GM21825 (cell line): ENCODE results near the gene SEC31B.

Source experiments
- ATAC-seq: cut with Tn5 transposase; IDR thresholded peaks from one replicate; pipeline ENCODE4 v1.9.1; 2021; ENCODE audit warnings: mild to moderate bottlenecking, moderate library complexity; ENCODE audit not compliant: unreplicated experiment

Gene SEC31B

GRCh38 chr10:100502926-100503494 lies 16.7 kb downstream of the SEC31B start:
- no peak for ATAC-seq

GRCh38 chr10:100501423-100501822 lies 18.2 kb downstream of the SEC31B start:
- ATAC-seq = no peak

GRCh38 chr10:100498059-100498458 lies 21.6 kb downstream of the SEC31B start:
- ATAC-seq = no peak

GRCh38 chr10:100496567-100496966 lies 23.1 kb downstream of the SEC31B start:
- ATAC-seq = no peak

- no peak for ATAC-seq
Observed at GRCh38 chr10:100490531-100490930, 29.1 kb downstream of the SEC31B start.

- no peak for ATAC-seq
Observed at GRCh38 chr10:100489396-100489795, 30.3 kb downstream of the SEC31B start.

GRCh38 chr10:100487529-100487928 lies 32.1 kb downstream of the SEC31B start:
- ATAC-seq = no peak

GRCh38 chr10:100485801-100486495 lies 33.7 kb downstream of the SEC31B start:
- ATAC-seq = no peak

- ATAC-seq = no peak
Observed at GRCh38 chr10:100485366-100485765, 34.3 kb downstream of the SEC31B start.

GRCh38 chr10:100483876-100484666 lies 35.6 kb downstream of the SEC31B start:
- ATAC-seq = no peak

GRCh38 chr10:100482834-100483185 lies 36.9 kb downstream of the SEC31B start:
- ATAC-seq = no peak

- no peak for ATAC-seq
Observed at GRCh38 chr10:100482181-100482833, 37.4 kb downstream of the SEC31B start.

GRCh38 chr10:100481462-100482081 lies 38.1 kb downstream of the SEC31B start:
- peak; percentile 96 for ATAC-seq

GRCh38 chr10:100480002-100480401 lies 39.7 kb downstream of the SEC31B start:
- no peak for ATAC-seq

- no peak for ATAC-seq
Observed at GRCh38 chr10:100479037-100479436, 40.6 kb downstream of the SEC31B start.

- ATAC-seq = no peak
Observed at GRCh38 chr10:100477970-100478369, 41.7 kb downstream of the SEC31B start.

GRCh38 chr10:100470367-100470766 lies 49.3 kb downstream of the SEC31B start:
- no peak for ATAC-seq

GRCh38 chr10:100469756-100470155 lies 49.9 kb downstream of the SEC31B start:
- no peak for ATAC-seq

- ATAC-seq = no peak
Observed at GRCh38 chr10:100468978-100469377, 50.7 kb downstream of the SEC31B start.

- no peak for ATAC-seq
Observed at GRCh38 chr10:100468322-100468721, 51.3 kb downstream of the SEC31B start.

- no peak for ATAC-seq
Observed at GRCh38 chr10:100462709-100463108, 57.0 kb downstream of the SEC31B start, which contains the start of gene WNT8B. Gene WNT8B, plus strand, starts transcription at chr10:100463009. Its CDS starts 160 bp downstream, at chr10:100463169.
